GM18499 (cell line): ENCODE data around the gene BRSK2.

Source experiments
- ATAC-seq: cut with Tn5 transposase; IDR thresholded peaks from one replicate; pipeline ENCODE4 v1.9.1; 2021; ENCODE audit warnings: moderate number of reproducible peaks; ENCODE audit not compliant: insufficient read depth, unreplicated experiment

The BRSK2 gene

DNA sequence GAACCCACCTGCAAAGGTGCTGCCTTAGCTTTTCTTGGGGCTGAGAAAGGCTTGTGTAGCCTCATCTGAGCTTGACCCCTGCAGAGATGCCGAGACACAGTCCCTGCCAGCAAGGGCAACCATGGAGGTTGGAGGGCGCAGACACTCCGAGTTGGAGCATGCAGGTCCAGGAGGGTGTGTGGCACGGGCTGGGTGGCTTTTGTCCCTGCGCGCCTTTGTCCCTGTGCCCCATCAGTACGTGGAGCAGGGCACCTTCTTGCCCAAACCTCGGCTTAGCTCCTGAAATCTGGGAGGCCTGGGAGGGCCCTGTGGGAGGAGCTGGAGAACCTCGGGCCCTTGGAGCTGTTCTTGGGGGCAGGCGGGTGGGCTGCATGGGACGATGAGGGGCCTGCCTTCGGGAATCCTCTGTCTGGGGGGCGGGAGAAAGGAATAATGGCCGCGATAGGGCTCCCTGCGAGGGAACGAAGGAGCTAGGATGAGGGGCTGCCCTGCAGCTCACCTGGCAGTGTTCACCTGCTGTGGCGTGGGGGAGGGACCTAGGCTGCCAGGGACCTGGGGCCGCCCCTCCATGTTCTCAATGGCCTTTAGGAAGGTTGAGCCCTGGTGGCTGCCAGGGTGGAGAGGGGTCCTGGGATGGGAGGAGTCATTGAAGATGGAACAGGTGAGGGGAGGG, 3.4 kb downstream of the BRSK2 start:
- ATAC-seq: no peak

DNA sequence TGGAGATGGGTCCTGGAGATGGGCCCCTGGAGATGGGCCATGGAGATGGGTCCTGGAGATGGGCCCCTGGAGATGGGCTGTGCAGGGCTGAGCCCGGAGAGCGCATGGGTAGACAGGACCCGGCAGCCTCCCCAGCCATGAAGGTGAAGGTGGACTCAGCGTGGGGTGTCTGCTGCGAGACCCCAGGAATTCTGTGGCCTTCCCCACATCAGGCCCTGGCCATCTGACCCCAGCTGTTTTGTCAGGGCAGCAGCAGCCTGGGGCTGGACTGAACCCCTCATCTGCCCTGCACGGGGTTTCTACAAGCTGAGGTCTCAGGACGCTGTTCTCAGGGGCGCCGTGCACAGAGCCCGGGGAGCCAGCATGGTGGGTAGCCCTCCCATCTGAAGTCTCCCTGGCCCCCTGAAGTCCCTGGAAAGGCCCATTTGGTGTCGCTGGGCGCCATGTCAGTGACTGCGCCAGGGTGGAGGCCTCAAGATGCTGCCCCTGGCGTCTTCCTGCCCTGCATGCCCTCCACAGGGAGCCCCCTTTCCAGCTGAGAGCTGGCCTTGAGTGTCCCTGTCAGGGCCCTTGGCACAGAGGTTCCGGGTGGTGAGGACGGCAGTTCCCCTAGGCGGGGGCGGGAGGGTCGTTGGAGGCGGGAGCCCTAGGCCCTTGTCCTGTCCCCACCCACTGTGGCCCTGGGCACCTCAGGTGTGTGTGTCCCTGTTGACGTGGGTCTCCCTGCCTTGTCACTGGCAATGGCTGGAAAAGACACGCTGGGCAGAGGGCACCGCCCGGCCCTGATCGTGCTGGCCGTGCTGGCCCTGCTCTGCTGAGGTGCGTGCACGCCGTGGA, 5.4 kb downstream of the BRSK2 start:
- ATAC-seq: no peak

GRCh38 chr11:1395773-1396374, 6.1 kb downstream of the BRSK2 start:
- no peak for ATAC-seq

DNA sequence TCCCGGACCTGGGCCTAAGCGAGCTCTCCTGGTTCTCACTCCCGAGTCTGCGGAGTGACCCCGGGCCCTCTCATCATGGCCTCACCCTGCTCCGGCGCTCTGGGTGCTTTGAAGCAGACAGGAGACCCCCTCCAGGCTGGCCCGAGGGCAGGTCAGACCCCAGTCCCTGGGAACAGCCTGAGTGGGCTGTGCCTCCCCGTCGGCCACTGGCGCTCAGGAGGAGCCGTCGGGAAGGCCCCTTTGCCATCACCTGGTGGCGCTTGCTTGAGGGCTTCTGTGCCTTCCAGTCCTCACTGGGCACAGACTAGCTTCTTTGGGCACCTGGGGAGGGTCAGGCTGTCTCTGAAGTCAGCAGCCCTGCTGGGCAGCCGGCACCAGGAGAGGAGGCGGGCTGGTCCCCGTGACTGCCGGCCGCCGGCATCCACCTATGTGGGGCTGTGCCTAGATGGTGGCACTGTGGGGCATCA, 6.7 kb downstream of the BRSK2 start:
- ATAC-seq: no peak

DNA sequence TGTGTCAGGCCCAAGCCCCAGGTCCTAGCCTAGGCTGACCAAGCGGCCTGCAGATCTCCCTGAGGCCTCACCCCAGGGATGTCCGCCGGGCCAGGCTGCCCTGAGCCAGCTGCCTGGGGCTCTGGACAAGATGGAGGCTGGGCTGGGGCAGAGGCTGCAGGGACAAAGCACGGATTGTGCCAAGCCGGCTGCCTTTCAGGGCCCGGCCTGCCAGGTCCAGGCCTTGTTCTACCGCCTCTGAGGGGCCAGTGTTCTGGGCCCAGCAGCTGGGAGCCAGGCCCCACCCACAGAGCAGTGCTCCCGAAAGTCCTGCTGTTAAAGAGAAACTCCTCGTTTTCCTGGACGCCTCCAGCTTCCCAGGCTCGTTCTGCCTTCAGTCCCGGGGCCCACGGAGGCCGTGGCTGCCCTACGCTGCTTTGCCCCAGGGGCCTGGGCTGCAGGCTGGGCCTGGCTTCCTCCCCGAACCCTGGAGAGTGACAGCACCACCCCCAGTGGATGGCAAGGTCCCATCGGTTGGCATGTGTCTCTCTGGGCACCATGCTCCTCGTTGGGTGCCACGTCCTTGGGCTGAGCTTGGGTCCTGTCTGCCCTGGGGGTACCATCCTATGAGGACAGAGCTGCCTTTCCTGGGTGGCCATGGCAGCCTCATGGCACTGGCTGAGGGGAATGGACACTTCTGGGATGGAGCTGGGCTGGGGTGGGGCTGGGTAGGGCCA, 7.6 kb downstream of the BRSK2 start:
- ATAC-seq: no peak

GRCh38 chr11:1397862-1398527, 8.3 kb downstream of the BRSK2 start:
- no peak for ATAC-seq

GRCh38 chr11:1398528-1399235, 8.9 kb downstream of the BRSK2 start:
- no peak for ATAC-seq

DNA sequence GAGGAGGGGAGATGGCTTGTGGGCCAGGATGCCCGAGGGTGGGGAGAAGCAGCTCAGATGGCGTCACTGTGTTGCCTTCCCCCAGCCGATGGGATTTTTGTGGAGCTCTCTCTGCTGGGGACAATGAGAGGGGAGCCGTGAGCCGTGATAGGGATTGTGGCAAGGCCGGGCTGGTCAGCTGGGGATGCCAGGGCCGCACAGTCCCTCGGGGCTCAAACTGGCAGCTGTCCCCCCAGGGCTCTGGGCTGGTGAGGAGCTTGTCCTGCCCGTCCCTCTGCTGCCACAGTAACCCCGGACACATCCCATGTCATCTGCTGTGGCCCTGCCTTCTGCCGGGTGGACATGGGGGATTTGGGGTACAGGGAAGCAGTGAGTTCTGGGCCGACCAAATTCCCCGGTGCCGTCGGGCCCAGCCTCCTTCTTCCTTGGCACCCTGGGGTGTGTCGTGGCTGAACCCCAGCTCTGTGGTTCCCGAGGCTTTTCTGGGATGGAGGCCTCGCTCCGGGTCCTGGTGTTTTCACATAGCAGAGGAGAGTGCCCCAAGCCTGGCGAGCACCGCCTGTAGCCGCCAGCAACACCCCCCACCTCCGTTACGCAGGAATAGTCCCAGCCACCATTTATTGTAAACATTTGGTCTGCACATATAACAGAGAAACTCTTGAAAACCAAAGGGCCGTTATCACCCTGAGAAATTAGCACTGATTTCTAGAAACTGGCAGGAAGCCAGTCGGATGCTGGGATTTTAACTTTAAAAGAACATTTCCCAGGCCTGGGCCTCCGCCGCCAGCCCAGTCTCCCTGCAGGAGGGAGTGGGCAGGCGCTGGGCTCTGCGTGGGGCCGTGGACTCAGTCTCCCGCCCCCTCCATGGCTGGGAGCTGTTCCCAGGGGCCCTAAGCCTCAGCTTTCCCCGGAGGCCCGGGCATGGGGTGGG, 9.9 kb downstream of the BRSK2 start:
- no peak for ATAC-seq

DNA sequence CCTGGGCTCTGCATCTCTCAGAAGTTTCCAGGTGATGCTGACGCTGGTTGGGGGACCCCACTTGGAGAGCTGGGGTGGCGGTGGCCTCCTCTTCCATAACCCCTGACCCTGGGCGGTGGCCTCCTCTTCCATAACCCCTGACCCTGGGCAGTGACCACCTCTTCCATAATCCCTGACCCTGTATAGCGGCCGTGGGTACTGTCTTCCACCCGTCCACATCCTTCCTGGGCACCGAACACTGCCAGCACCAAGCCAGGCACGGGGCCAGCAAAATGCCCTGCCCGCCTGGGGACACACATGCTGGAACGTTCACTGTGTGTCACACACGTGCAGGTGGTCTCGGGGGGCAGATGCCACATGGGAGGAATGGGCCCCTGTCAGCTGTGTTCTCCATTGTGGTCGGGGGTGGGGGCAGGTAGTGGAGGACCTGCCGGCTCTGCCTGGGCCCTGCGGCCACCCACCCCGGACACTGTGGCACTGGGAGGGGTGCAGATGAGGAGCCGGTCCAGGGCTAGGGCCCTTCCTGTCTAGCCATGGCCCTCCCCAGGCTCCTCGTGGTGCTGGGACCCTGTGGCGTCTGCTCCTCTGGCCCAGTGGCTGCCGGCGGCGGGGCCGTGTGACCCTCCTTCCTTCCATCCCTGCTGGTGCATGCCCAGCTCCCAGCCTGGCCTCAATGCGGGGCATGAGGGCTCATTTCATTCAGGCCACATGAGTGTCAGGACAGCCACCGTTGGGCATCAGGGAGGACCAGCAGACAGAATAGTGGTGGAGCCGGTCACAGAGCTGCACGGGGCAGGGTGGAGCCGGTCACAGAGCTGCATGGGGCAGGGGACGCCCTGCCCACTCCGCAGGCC, 10.8 kb downstream of the BRSK2 start:
- no peak for ATAC-seq

DNA sequence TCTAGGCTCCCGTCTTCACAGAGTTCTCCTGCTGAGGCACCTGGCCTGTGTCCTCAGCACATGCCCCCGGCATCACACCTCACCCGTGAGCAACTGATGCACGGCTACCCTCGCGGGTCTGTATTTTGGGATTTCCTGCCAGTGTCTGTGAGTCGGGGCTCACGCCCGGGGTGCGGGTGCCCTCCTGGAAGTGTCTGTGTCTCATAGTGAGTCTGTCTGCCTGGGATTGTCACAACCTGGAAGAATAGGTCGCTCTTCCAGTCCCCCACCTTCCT, 11.4 kb downstream of the BRSK2 start:
- ATAC-seq: no peak

GRCh38 chr11:1401656-1402221, 12.0 kb downstream of the BRSK2 start:
- ATAC-seq: no peak

- ATAC-seq: no peak
Measured at GRCh38 chr11:1402355-1403077, 12.8 kb downstream of the BRSK2 start.

DNA sequence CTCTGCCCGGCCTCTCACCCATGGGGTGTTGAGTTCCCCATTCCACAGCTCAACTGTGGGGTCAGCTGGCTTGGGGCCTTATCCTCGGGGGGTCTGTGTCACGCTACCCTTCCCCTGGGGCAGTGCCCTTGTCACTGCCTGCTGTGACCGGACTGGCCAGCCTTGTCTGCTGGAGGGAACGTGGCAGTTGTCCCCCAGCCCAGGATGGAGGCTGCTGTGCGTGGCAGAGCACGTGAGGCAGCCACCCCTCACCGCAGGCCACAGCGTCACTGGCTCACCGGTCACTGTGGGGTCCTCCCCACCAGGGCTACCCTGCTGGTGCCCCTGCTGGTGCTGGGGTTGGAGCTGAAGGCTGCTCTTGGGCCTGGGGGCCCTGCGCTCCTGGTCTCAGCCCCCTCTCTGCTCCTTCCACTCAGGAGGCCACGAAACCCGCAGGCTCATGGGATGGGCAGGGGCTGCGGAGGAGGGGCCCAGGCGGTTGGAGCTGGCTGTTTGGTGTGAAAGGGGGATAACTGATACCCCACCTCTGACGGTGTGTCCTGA, 13.4 kb downstream of the BRSK2 start:
- ATAC-seq: no peak

GRCh38 chr11:1403721-1404460, 14.2 kb downstream of the BRSK2 start:
- ATAC-seq: no peak

DNA sequence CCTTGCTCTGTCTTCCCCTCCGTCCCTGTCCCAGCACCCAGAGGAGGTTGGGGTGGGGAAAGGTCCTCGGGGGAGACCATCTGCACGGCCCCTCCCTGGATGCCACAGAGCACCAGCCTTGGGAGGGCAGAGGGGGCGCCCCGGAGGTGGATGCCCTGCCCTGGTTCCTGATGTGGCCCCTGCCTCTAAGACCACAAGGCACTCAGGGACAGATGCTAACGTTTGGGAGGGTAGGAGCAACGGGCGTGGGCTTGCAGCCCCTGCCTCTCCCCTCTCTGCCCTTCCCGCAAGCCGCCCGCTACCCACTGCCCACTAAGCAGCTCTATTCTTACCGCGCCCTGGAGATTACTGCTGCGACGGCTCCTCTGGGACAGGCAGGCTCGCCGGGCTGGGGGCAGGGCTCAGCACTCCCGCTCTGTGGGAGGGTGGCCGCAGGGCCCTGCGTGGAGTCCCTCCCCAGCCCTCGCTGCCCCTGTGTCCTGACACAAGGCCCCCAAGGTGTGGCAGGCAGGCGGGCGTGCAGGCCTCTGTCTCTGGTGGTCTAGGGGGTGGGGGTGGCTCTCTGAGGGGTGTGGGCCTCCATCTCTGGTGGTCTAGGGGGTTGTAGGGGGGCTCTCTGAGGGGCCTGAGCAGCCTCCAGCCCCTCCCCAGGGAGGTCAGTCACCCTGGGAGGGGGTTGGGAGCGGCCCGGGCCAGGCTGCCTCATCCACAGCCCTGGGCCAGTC, 14.9 kb downstream of the BRSK2 start:
- no peak for ATAC-seq
